Right renal cortex interstitium (tissue), 3 donors: ENCODE results near the gene CACNA1C. TPM values are rescaled to one million over a fixed set of nuclear protein-coding genes. Genes with fewer than 3 reads are reported as not detected.
A peak's percentile ranks its signal among the peaks of the same experiment; 100 is the strongest.

Experiments used
- DNase-seq, 3 donors: peaks; one replicate each; pipeline ENCODE4 v3.0.0-alpha.2; 2013; ENCODE audit warnings: low read depth in 3 of 3, low spot score in 2 of 3
- polyA plus RNA-seq, 3 donors: library from polyadenylated mRNA; unstranded; fragments of 120-200 nt; gene quantifications; one replicate each; pipeline ENCODE4 v1.2.1, GENCODE V29; 2013; ENCODE audit not compliant: insufficient read length in 3 of 3

CACNA1C gene
- polyA plus RNA-seq, 3 donors, result 5.7 to 6.4 (median 5.8) TPM

GRCh38 chr12:2376908-2377657, 324.3 kb downstream of the CACNA1C start:
- DNase-seq, result no peak

- no peak for DNase-seq
These were observed 326.1 kb downstream of the CACNA1C start for GRCh38 chr12:2378835-2379330.

- no peak for DNase-seq
These were observed 328.2 kb downstream of the CACNA1C start for GRCh38 chr12:2380946-2381345.

- DNase-seq, result no peak
These were observed 329.8 kb downstream of the CACNA1C start for GRCh38 chr12:2382370-2383155.

GRCh38 chr12:2383325-2384028, 330.7 kb downstream of the CACNA1C start:
- no peak for DNase-seq

- DNase-seq, result no peak
These were observed 331.2 kb downstream of the CACNA1C start for GRCh38 chr12:2384029-2384386.

- peak in 1 of 3 donors; percentile 14 for DNase-seq
These were observed 332.0 kb downstream of the CACNA1C start for GRCh38 chr12:2384533-2385351.

- no peak for DNase-seq
These were observed 332.7 kb downstream of the CACNA1C start for GRCh38 chr12:2385529-2385928.

- DNase-seq, result no peak
These were observed 333.8 kb downstream of the CACNA1C start for GRCh38 chr12:2386566-2386965.

GRCh38 chr12:2387103-2387834, 334.5 kb downstream of the CACNA1C start:
- no peak for DNase-seq

GRCh38 chr12:2389079-2389790, 336.4 kb downstream of the CACNA1C start:
- DNase-seq, result no peak

GRCh38 chr12:2390133-2390532, 337.3 kb downstream of the CACNA1C start:
- no peak for DNase-seq

GRCh38 chr12:2390850-2391390, 338.1 kb downstream of the CACNA1C start:
- DNase-seq, result no peak

GRCh38 chr12:2391740-2392331, 339.0 kb downstream of the CACNA1C start:
- DNase-seq, result no peak

GRCh38 chr12:2393016-2393415, 340.2 kb downstream of the CACNA1C start:
- no peak for DNase-seq

GRCh38 chr12:2393996-2394395, 341.2 kb downstream of the CACNA1C start:
- DNase-seq, result no peak

GRCh38 chr12:2395354-2395977, 342.7 kb downstream of the CACNA1C start:
- DNase-seq, result no peak

GRCh38 chr12:2396448-2396871, 343.7 kb downstream of the CACNA1C start:
- no peak for DNase-seq
